Mesenchymal stem cell (in vitro differentiated cells and primary cell): ENCODE measurements around the gene SCYL1.
A peak's percentile ranks its signal among the peaks of the same experiment; 100 is the strongest.

Experiments used
- DNase-seq: peaks from one replicate; pipeline ENCODE4 v3.0.0-alpha.2; 2013
- H2AFZ ChIP-seq: one replicate; pipeline ENCODE4 v1.6.1; 2013; ENCODE audit warnings: low read depth, mild to moderate bottlenecking, control low read depth, inconsistent platforms, low read length, moderate library complexity
- H2AK5ac ChIP-seq: 2 replicates; pipeline ENCODE4 v1.6.1; 2013; ENCODE audit warnings: low read length, moderate library complexity, mild to moderate bottlenecking, inconsistent platforms; ENCODE audit not compliant: severe bottlenecking
- H2BK120ac ChIP-seq: one replicate; pipeline ENCODE4 v1.6.1; 2013; ENCODE audit warnings: low read depth, mild to moderate bottlenecking, inconsistent platforms, low read length, moderate library complexity
- H2BK12ac ChIP-seq, 2 experiments: one replicate each; pipeline ENCODE4 v1.6.1; 2013; ENCODE audit warnings: inconsistent platforms in 2 of 2, low read length in 2 of 2, mild to moderate bottlenecking in 2 of 2, moderate library complexity in 2 of 2, control low read depth in 1 of 2
- H2BK15ac ChIP-seq: one replicate; pipeline ENCODE4 v1.6.1; 2013; ENCODE audit warnings: mild to moderate bottlenecking, low read depth, inconsistent platforms; ENCODE audit not compliant: poor library complexity, severe bottlenecking
- H2BK5ac ChIP-seq: 2 replicates; pipeline ENCODE4 v1.6.1; 2013; ENCODE audit warnings: low read depth, mild to moderate bottlenecking, low read length, control low read depth, inconsistent platforms; ENCODE audit not compliant: poor library complexity, severe bottlenecking
- H3K14ac ChIP-seq, 2 experiments: one replicate each; pipeline ENCODE4 v1.6.1; 2013; ENCODE audit warnings: inconsistent platforms in 2 of 2, low read length in 2 of 2, control low read depth in 1 of 2, mild to moderate bottlenecking in 1 of 2, moderate library complexity in 1 of 2
- H3K18ac ChIP-seq, 2 experiments: one replicate each; pipeline ENCODE4 v1.6.1; 2013; ENCODE audit warnings: inconsistent platforms in 2 of 2, low read length in 2 of 2, control low read depth in 1 of 2, low read depth in 1 of 2, mild to moderate bottlenecking in 1 of 2
- H3K23ac ChIP-seq, 2 experiments: one replicate each; pipeline ENCODE4 v1.6.1; 2013; ENCODE audit warnings: inconsistent platforms in 2 of 2, low read length in 2 of 2, mild to moderate bottlenecking in 2 of 2, moderate library complexity in 2 of 2, control low read depth in 1 of 2
- H3K27ac ChIP-seq: 2 replicates; pipeline ENCODE4 v1.5.1; 2013; ENCODE audit warnings: mild to moderate bottlenecking, moderate library complexity, low read length, control low read depth, inconsistent platforms; ENCODE audit not compliant: poor library complexity, severe bottlenecking
- H3K27me3 ChIP-seq, 2 experiments: 2 replicates each; pipeline versions ENCODE4 v1.6.1 to v1.7.0; 2013; ENCODE audit warnings: low read length in 2 of 2, mild to moderate bottlenecking in 2 of 2, moderate library complexity in 2 of 2, control low read depth in 1 of 2, inconsistent platforms in 1 of 2; ENCODE audit not compliant: control insufficient read depth in 1 of 2, insufficient read depth in 1 of 2
- H3K36me3 ChIP-seq, 2 experiments: 2 replicates each; pipeline versions ENCODE4 v1.6.1 to v1.7.0; 2013; ENCODE audit warnings: low read length in 2 of 2, control low read depth in 1 of 2, inconsistent platforms in 1 of 2, low read depth in 1 of 2, mild to moderate bottlenecking in 1 of 2; ENCODE audit not compliant: insufficient read depth in 2 of 2, control insufficient read depth in 1 of 2
- H3K4ac ChIP-seq, 2 experiments: one replicate each; pipeline ENCODE4 v1.6.1; 2013; ENCODE audit warnings: inconsistent platforms in 2 of 2, low read length in 2 of 2, mild to moderate bottlenecking in 2 of 2, moderate library complexity in 2 of 2, control low read depth in 1 of 2, low read depth in 1 of 2
- H3K4me1 ChIP-seq: 2 replicates; pipeline ENCODE4 v1.6.1; 2013; ENCODE audit warnings: low read depth, low read length, control low read depth; ENCODE audit not compliant: control insufficient read depth, insufficient read depth
- H3K4me2 ChIP-seq: 2 replicates; pipeline ENCODE4 v1.6.1; 2013; ENCODE audit warnings: low read length, mild to moderate bottlenecking, inconsistent platforms; ENCODE audit not compliant: poor library complexity, severe bottlenecking
- H3K4me3 ChIP-seq, 2 experiments: 2 replicates each; pipeline versions ENCODE4 v1.5.1 to v1.7.0; 2013; ENCODE audit warnings: low read length in 2 of 2, mild to moderate bottlenecking in 2 of 2, control low read depth in 1 of 2, low read depth in 1 of 2; ENCODE audit not compliant: insufficient read depth in 1 of 2
- H3K79me1 ChIP-seq: replicated peaks from 2 replicates; pipeline ENCODE4 v1.6.1; 2013; ENCODE audit warnings: mild to moderate bottlenecking, control low read depth, low read length, inconsistent platforms; ENCODE audit not compliant: poor library complexity, severe bottlenecking
- H3K9ac ChIP-seq: 2 replicates; pipeline ENCODE4 v1.7.0; 2013; ENCODE audit warnings: mild to moderate bottlenecking, low read length, moderate library complexity
- H3K9me3 ChIP-seq: 2 replicates; pipeline ENCODE4 v1.7.0; 2013; ENCODE audit warnings: mild to moderate bottlenecking, low read length; ENCODE audit not compliant: control insufficient read depth
- H4K8ac ChIP-seq: one replicate; pipeline ENCODE4 v1.6.1; 2013; ENCODE audit warnings: inconsistent platforms, mild to moderate bottlenecking, low read length, moderate library complexity
- H4K91ac ChIP-seq: one replicate; pipeline ENCODE4 v1.6.1; 2013; ENCODE audit warnings: mild to moderate bottlenecking, low read length, inconsistent platforms
- WGBS: methylation state at CpG from one replicate; pipeline ENCODE4 v1.1.7; 2013; ENCODE audit warnings: mixed read lengths; 5-methylcytosine and 5-hydroxymethylcytosine counted together

SCYL1 gene

DNA sequence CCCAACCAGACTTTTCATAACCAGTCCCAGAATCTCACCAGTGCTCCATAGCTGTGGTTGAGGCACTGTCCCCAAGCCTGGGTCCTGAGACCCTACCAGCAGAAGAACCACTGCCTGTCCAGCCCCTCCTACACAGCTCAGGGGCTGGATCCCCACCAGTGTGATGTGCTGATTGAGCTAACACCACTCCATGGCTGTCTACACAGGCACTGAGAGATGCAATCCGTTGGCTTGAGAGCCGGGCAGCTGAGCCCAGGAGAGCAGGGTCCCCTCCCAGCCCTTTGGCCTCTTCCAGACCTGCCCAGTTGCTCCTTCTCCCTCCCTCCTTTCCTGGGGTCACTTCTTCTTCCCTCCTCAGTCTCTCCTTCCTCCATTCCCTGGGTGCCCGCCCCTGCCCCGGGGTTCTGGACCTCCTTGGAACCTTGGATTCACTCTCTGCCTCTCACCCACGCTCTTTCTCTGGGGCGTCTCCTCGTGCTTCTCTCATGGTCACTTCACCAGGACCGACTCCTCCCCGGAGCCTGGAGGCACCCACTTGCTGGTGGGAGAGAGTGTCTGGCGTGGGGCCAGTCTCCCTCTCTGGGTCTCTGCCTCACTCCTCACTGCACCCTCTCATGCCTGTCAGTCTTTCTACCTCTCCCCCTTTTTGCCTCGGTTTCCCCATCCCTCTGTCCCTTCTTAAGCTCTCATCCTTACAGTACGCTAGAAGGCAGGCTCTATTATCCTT lies 706 bp upstream of the SCYL1 start:
- DNase-seq = no peak
- H3K4me3 ChIP-seq = peak overlapping the region in 1 of 2 experiments; percentile 78
- H3K23ac ChIP-seq = peak overlapping the region in 1 of 2 experiments; percentile 72
- no peaks in the 10 kb centered on the region for H3K27me3 ChIP-seq
- peaks cover 34% of the 10 kb centered on the region for H3K4me1 ChIP-seq
- H2AFZ ChIP-seq = peak overlapping the region; percentile 57
- no peaks in the 10 kb centered on the region for H3K9me3 ChIP-seq
- H4K91ac ChIP-seq = peak overlapping the region; percentile 0
- no peak overlapping the region for H3K27ac ChIP-seq
- peaks cover 17% of the 10 kb centered on the region for H3K79me1 ChIP-seq
- peak overlapping the region; percentile 60 to 94 for H3K18ac ChIP-seq
- H2BK120ac ChIP-seq = peak overlapping the region; percentile 42
- peak overlapping the region; percentile 81 for H3K9ac ChIP-seq
- peaks cover 28 to 29% of the 10 kb centered on the region in 2 experiments for H3K36me3 ChIP-seq
- H2BK15ac ChIP-seq = peak overlapping the region; percentile 73
- H3K4ac ChIP-seq = peak overlapping the region; percentile 3 to 79
- peak overlapping the region; percentile 4 for H2AK5ac ChIP-seq
- H4K8ac ChIP-seq = peak overlapping the region; percentile 0
- H2BK12ac ChIP-seq = peak overlapping the region; percentile 14 to 95
- WGBS = 80% methylated on average over 11 of the region's 12 CpGs
- H3K4me2 ChIP-seq = peak overlapping the region; percentile 57
- peak overlapping the region in 1 of 2 experiments; percentile 93 for H3K14ac ChIP-seq
- peak overlapping the region; percentile 20 for H2BK5ac ChIP-seq

DNA sequence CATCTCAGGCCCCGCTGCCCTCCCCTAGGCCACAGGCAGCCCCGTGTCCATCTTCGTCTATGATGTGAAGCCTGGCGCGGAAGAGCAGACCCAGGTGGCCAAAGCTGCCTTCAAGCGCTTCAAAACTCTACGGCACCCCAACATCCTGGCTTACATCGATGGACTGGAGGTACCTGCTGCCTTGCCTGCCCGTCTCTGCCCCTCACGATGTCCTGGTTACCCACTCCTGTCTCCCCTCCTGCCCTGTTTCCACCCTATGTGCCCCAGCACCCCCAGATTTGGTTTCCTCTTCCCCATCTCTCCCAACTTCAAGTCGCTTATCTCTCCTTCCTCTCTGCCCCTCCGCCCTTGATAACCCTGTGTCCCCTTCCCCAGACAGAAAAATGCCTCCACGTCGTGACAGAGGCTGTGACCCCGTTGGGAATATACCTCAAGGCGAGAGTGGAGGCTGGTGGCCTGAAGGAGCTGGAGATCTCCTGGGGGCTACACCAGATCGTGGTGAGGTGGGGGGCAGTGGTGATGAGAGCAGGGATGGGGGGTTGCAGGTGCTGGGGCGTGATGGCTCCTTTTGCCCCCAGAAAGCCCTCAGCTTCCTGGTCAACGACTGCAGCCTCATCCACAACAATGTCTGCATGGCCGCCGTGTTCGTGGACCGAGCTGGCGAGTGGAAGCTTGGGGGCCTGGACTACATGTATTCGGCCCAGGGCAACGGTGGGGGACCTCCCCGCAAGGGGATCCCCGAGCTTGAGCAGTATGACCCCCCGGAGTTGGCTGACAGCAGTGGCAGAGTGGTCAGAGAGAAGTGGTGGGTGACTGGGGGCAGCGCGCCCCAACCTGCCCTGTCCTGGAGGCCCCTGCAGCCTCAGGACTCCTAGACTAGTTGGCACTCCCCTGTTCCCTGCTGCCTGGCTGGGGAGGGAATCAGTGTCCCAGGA lies 930 bp downstream of the SCYL1 start:
- Histone ChIP-seq H4K91ac (peak overlapping the region; percentile 97), H3K79me1 (peaks cover 28% of the 10 kb centered on the region), H3K4me3 (peak overlapping the region; percentile 97 to 98), H2BK12ac (peak overlapping the region in 1 of 2 experiments; percentile 45), H3K36me3 (peaks cover 44% of the 10 kb centered on the region in 2 experiments), H3K9me3 (no peaks in the 10 kb centered on the region), H3K4ac (peak overlapping the region; percentile 95 to 98), H3K14ac (peak overlapping the region in 1 of 2 experiments; percentile 86), H2BK15ac (no peak overlapping the region), H2AK5ac (peak overlapping the region; percentile 57), H3K4me1 (peaks cover 37% of the 10 kb centered on the region), H3K27ac (peak overlapping the region; percentile 10), H3K18ac (peak overlapping the region; percentile 58 to 99), H3K4me2 (peak overlapping the region; percentile 88), H4K8ac (peak overlapping the region; percentile 59), H3K23ac (peak overlapping the region; percentile 2 to 73), H2BK120ac (peak overlapping the region; percentile 80), H3K27me3 (no peaks in the 10 kb centered on the region), H2BK5ac (no peak overlapping the region), H3K9ac (peak overlapping the region; percentile 98), H2AFZ (peak overlapping the region; percentile 23)
- WGBS = 63% methylated on average over 30 of the region's 31 CpGs
- DNase-seq = no peak

DNA sequence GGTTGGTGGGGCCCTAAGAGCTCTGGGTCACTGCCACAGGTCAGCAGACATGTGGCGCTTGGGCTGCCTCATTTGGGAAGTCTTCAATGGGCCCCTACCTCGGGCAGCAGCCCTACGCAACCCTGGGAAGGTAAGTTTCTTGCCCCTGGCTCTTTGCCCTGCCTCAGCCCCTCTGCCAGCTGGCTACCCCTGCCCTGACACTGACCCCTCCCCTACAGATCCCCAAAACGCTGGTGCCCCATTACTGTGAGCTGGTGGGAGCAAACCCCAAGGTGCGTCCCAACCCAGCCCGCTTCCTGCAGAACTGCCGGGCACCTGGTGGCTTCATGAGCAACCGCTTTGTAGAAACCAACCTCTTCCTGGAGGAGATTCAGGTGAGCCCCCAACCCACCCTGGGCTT lies 1.9 kb downstream of the SCYL1 start:
- H3K4me3 ChIP-seq = peak overlapping the region in 1 of 2 experiments; percentile 97
- no peak overlapping the region for H2AFZ ChIP-seq
- H3K79me1 ChIP-seq = peaks cover 37% of the 10 kb centered on the region
- no peak overlapping the region for H2BK5ac ChIP-seq
- H2AK5ac ChIP-seq = no peak overlapping the region
- H3K14ac ChIP-seq = no peak overlapping the region
- no peak overlapping the region for H4K91ac ChIP-seq
- H2BK12ac ChIP-seq = no peak overlapping the region
- H2BK15ac ChIP-seq = no peak overlapping the region
- H3K36me3 ChIP-seq = peaks cover 53 to 54% of the 10 kb centered on the region in 2 experiments
- H3K9me3 ChIP-seq = no peaks in the 10 kb centered on the region
- no peak overlapping the region for H3K27ac ChIP-seq
- WGBS = 97% methylated on average over 8 of the region's 8 CpGs
- no peak overlapping the region for H3K4ac ChIP-seq
- H3K23ac ChIP-seq = peak overlapping the region in 1 of 2 experiments; percentile 14
- no peak for DNase-seq
- peak overlapping the region; percentile 98 for H3K9ac ChIP-seq
- no peak overlapping the region for H3K4me2 ChIP-seq
- peaks cover 37% of the 10 kb centered on the region for H3K4me1 ChIP-seq
- no peak overlapping the region for H2BK120ac ChIP-seq
- no peak overlapping the region for H4K8ac ChIP-seq
- H3K27me3 ChIP-seq = no peaks in the 10 kb centered on the region
- H3K18ac ChIP-seq = no peak overlapping the region
